ENCODE data around the gene SLC34A1.

SLC34A1 gene

DNA sequence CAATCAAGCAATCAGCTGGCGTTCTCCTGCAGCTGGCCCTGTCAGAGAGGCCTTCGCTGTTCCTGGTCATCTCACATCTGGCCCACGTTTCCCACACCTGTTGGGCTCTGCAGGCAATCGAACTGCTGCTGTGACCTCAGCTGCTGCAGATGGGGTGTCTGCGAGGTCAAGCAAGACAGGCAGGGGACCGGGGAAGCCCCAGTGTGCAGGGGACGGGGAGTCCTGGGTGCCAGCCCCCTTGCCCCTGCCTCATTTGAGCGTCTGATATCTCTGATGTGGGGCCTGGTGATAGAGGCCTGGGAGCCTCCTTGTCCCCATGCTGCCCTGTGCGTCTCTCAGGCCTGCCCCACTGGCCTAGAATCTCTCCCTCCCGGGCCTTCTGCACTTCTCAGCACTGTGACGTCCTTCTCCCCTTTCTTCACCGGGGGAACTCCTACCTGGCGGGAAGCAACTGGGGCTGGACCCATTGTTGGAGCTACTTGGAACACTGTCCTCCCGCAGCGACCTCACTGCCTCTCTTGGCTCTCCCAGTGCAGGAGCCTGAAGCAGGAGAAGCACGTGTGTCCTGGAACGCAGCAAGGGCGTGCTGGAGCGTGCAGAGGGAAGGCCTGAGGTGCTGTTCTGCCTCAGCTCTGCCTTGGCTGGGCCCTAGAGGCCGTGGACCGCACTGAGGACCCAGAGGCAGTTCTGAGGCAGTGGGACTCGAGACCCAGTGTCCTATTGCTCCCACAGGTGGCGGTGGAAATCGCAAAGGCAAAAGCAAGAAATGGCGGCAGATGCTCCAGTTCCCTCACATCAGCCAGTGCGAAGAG is 46.1 kb downstream of the SLC34A1 start:
- H3K9me2 ChIP-seq (replicated peaks; ENCODE audit: insufficient read depth, low read length): no peaks in the 10 kb centered on the region
- peak overlapping the region; percentile 100 for H3K4me2 ChIP-seq (ENCODE audit: low read depth, low read length)
- no peaks in the 10 kb centered on the region for H3K27me3 ChIP-seq (replicated peaks; ENCODE audit: insufficient read depth, low read length)
- peak; percentile 75 for DNase-seq
- peak overlapping the region; percentile 73; the same call in 1 of the 2 replicates for H3K9ac ChIP-seq (ENCODE audit: low read length)
- no peaks in the 10 kb centered on the region for H3K9me3 ChIP-seq (replicated peaks; ENCODE audit: insufficient read depth, low read length)
- H3K79me2 ChIP-seq (ENCODE audit: low read length): peaks cover 75% of the 10 kb centered on the region
- no peaks in the 10 kb centered on the region for H4K20me1 ChIP-seq (ENCODE audit: insufficient read depth, low read length)
- H3K36me3 ChIP-seq (replicated peaks; ENCODE audit: insufficient read depth, low read length): peaks cover 20% of the 10 kb centered on the region
- 0 out of 2 replicates have a peak overlapping the region, but pooled peaks have one; percentile 11 for H3K4me3 ChIP-seq (ENCODE audit: low read length)
- peaks cover 53% of the 10 kb centered on the region for H3K4me1 ChIP-seq (ENCODE audit: low read length)
- H3K27ac ChIP-seq (ENCODE audit: low read length): peak overlapping the region; percentile 98
- TF ChIP-seq EZH2phosphoT487 (IDR thresholded peaks at IDR 0.05; ENCODE audit: low read length) (no peak), CTCF (IDR thresholded peaks at IDR 0.05; ENCODE audit: low read length) (no peak), EZH2 (optimal IDR thresholded peaks at IDR 0.05; ENCODE audit: low read depth, low read length) (no peak)
- no peak overlapping the region for H2AFZ ChIP-seq (ENCODE audit: low read length)
- H3F3A ChIP-seq (ENCODE audit: insufficient read depth, low read length): peaks cover 52% of the 10 kb centered on the region

GRCh38 chr5:177430972-177431316 is 46.7 kb downstream of the SLC34A1 start:
- TF ChIP-seq EZH2phosphoT487 (IDR thresholded peaks at IDR 0.05; ENCODE audit: low read length) (no peak), CTCF (IDR thresholded peaks at IDR 0.05; ENCODE audit: low read length) (no peak), EZH2 (optimal IDR thresholded peaks at IDR 0.05; ENCODE audit: low read depth, low read length) (no peak)
- 0 out of 2 replicates have a peak overlapping the region, but pooled peaks have one; percentile 11 for H3K4me3 ChIP-seq (ENCODE audit: low read length)
- H3K36me3 ChIP-seq (replicated peaks; ENCODE audit: insufficient read depth, low read length): peaks cover 20% of the 10 kb centered on the region
- H3K9me3 ChIP-seq (replicated peaks; ENCODE audit: insufficient read depth, low read length): no peaks in the 10 kb centered on the region
- peaks cover 49% of the 10 kb centered on the region for H3K4me1 ChIP-seq (ENCODE audit: low read length)
- H2AFZ ChIP-seq (ENCODE audit: low read length): no peak overlapping the region
- no peaks in the 10 kb centered on the region for H3K27me3 ChIP-seq (replicated peaks; ENCODE audit: insufficient read depth, low read length)
- H3F3A ChIP-seq (ENCODE audit: insufficient read depth, low read length): peaks cover 49% of the 10 kb centered on the region
- no peaks in the 10 kb centered on the region for H3K9me2 ChIP-seq (replicated peaks; ENCODE audit: insufficient read depth, low read length)
- H3K79me2 ChIP-seq (ENCODE audit: low read length): peaks cover 81% of the 10 kb centered on the region
- H3K9ac ChIP-seq (ENCODE audit: low read length): peak overlapping the region; percentile 73
- peak overlapping the region; percentile 98 for H3K27ac ChIP-seq (ENCODE audit: low read length)
- no peak for DNase-seq
- no peaks in the 10 kb centered on the region for H4K20me1 ChIP-seq (ENCODE audit: insufficient read depth, low read length)
- H3K4me2 ChIP-seq (ENCODE audit: low read depth, low read length): peak overlapping the region; percentile 100

DNA sequence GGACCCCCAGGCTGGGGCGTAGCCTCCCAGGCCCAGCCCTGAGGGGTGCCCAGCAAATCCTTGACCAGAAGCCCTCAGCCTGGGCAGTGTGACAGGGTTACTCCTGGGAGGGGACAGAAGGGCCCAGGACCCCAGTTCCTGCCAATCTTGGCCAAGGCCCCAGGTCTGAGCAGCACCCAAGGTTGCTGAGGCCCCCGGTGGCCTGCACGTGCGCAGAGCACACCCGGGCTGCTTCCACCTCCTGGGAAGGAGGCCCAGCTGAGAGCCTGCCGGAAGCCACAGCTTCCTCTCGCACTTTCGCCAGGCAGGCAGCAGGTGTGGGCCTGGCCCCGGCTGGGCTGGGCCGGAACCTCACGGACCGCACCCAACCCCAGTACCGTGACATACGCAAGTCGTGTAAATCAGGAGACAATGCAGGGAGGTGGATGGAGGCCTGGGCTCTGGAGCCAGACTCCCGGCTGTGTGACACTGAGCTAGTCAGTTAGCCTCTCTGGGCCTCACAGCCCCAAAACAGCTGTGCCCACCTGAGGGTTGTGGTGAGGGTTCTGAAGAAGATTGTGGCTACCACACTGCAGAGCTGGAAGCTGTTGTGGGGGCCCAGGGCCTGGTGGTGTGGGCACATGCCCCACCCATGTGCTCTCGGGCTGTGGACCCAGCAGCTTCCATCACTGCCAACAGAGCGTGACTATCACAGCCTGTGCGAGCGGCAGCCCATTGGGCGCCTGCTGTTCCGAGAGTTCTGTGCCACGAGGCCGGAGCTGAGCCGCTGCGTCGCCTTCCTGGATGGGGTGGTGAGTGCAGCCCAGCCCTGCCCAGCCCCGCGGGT is 47.3 kb downstream of the SLC34A1 start:
- H3K4me2 ChIP-seq (ENCODE audit: low read depth, low read length): peak overlapping the region; percentile 100

More for the DNA sequence above, 47.3 kb downstream of the SLC34A1 start:
- H2AFZ ChIP-seq (ENCODE audit: low read length): no peak overlapping the region
- H4K20me1 ChIP-seq (ENCODE audit: insufficient read depth, low read length): no peaks in the 10 kb centered on the region
- no peak for TF ChIP-seq EZH2 (optimal IDR thresholded peaks at IDR 0.05; ENCODE audit: low read depth, low read length)
- no peak for TF ChIP-seq EZH2phosphoT487 (IDR thresholded peaks at IDR 0.05; ENCODE audit: low read length)
- TF ChIP-seq CTCF (IDR thresholded peaks at IDR 0.05; ENCODE audit: low read length): no peak
- peak; percentile 94 for DNase-seq
- peak overlapping the region; percentile 98 for H3K27ac ChIP-seq (ENCODE audit: low read length)
- peaks cover 20% of the 10 kb centered on the region for H3K36me3 ChIP-seq (replicated peaks; ENCODE audit: insufficient read depth, low read length)
- peaks cover 49% of the 10 kb centered on the region for H3F3A ChIP-seq (ENCODE audit: insufficient read depth, low read length)
- H3K79me2 ChIP-seq (ENCODE audit: low read length): peaks cover 84% of the 10 kb centered on the region
- no peaks in the 10 kb centered on the region for H3K27me3 ChIP-seq (replicated peaks; ENCODE audit: insufficient read depth, low read length)
- H3K9me3 ChIP-seq (replicated peaks; ENCODE audit: insufficient read depth, low read length): no peaks in the 10 kb centered on the region
- peak overlapping the region; percentile 39; the same call in 1 of the 2 replicates for H3K4me3 ChIP-seq (ENCODE audit: low read length)
- H3K4me1 ChIP-seq (ENCODE audit: low read length): peaks cover 49% of the 10 kb centered on the region
- peak overlapping the region; percentile 73 for H3K9ac ChIP-seq (ENCODE audit: low read length)
- no peaks in the 10 kb centered on the region for H3K9me2 ChIP-seq (replicated peaks; ENCODE audit: insufficient read depth, low read length)

Measured in MM.1S (cell line).